Hippocampal formation (tissue), 2 donors: ENCODE measurements around the gene YPEL5.

Experiments used
- DNase-seq, 2 donors: peaks; one replicate each; lab custom pipeline; 2025; lab: John Stamatoyannopoulos, UW

YPEL5 gene

DNA sequence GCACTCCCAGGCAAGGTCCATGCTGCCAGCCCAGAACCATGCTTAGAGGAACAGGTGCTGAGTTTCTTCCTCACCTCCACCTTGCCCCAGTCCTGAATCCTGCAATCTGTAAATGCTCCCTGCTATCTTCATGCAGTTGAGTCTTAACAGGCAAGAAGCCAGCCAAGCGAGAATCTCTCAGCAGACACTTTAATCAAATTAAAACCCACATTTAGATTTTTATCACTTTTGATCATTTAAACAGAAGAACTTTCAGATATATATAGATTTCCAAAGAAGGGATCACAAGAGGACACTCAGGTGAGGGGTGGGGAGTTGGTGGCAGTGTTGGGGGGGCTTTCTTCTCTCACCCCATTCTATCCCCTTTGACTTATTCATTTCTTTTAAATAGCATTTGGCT is 58.6 kb downstream of the YPEL5 start:
- DNase-seq, result no peak

DNA sequence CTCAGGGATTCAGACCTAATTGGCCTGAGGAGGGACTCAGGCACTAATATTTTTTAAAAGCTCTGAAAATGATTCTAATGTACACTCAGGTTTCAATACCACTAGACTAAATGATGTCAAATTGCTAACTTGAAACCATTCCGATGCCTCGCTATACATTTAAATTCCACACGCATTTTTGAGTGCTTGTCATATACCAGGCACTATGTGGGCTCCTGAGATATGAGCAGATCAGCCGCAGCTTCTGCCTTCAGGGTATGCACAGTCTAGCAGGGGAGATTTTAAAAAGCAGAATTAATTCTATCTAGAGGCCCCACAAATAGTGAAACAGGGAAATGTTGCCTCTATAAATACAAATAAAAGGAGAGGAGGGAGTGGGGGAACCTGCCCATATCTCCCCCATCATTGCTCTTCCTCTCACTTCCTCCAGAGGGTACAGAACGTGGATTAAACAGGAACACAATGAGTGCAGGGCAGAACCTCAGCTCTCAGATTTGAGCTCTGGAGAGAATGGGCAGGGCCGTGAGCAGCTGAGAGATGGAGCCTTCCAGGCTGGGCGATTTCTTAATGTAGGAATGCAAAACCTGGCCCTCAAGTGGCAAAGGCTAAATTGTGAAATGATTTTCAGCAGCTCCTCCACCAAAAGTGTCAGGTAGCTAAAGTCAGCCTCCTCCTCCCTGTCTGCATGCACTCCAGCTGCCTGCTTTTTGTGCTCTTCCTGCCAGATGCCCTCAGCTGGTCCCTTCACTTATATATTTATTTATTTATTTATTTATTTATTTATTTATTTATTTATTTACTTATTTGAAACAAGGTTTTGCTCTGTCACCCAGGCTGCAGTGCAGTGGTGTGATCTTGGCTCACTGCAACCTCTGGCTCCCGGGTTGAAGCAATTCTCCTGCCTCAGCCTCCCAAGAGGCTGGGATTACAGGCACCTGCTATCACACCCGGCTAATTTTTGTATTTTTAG is 59.9 kb downstream of the YPEL5 start:
- no peak for DNase-seq

DNA sequence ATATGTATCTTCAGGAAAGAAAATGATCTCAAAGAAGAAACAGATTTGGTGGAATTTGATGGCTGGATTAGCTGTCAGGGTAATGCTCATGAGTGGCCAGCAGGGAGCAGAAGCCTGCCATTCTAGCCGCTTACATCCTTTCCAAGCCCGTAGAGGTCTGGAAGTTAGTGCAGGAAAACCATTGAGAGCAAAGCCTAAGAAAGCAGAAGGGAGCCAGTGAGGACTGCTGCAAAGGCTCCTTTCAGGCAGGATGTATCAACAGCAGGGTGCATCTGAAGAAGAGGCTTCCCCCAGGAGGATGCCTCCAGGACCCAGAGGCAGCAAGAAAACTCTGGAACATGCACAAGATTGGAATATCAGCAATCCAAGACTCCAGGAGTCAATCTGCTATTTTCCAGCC is 61.6 kb downstream of the YPEL5 start:
- peak; percentile 36 to 64 for DNase-seq

DNA sequence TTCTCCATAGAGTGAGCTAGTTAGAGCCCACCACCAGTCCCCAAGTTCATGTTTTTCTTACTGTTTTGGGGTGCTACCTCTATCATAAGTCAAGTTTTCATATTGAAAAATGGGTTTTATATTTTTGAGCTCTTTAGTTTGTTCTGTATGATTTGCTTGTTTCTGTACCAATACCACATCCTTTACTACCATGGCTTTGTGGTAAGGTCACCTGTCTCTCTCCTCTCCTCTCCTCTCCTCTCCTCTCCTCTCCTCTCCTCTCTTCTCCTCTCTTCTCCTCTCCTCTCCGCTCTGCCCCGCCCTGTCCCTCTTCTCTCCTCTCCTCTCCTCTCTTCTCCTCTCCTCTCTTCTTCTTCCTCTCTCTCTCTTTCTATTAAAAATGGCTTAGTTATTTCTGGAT is 62.4 kb downstream of the YPEL5 start:
- DNase-seq, result no peak
